ENCODE data around the gene ASPHD2. TPM values are rescaled to one million over a fixed set of nuclear protein-coding genes. Genes with fewer than 3 reads are reported as not detected.

Gene ASPHD2
- total and polyA plus RNA-seq, 10 of the 15 experiments (the other 5 are each of a cell fraction or from before 2014, with no cell fraction given), result 1.6 to 10.6 (median 5.2) TPM

GRCh38 chr22:26418620-26419019 is 10.4 kb upstream of the ASPHD2 start (continued):
- TF ChIP-seq PAX8 (IDR thresholded peaks at IDR 0.05) (no peak), NFXL1 (IDR thresholded peaks at IDR 0.05; ENCODE audit: borderline replicate concordance) (no peak), REST (IDR thresholded peaks at IDR 0.05; ENCODE audit: low read depth, low read length) (no peak), FOXM1 (IDR thresholded peaks at IDR 0.05; ENCODE audit: low read depth, low read length) (no peak), SREBF1 (IDR thresholded peaks at IDR 0.05; ENCODE audit: low read length) (no peak), CHD4 (IDR thresholded peaks at IDR 0.05) (no peak), LARP7 (IDR thresholded peaks at IDR 0.05) (no peak), DPF2 (IDR thresholded peaks at IDR 0.05) (no peak)

GRCh38 chr22:26426924-26427323 is 2.1 kb upstream of the ASPHD2 start:
- Histone ChIP-seq H3K27ac (ENCODE audit: control insufficient read depth, insufficient read depth) (no peak overlapping the region), H2AFZ (ENCODE audit: control insufficient read depth, low read depth, low read length) (no peak overlapping the region), H3K4me2 (ENCODE audit: control insufficient read depth, insufficient read depth) (no peak overlapping the region), H3K4me1 (ENCODE audit: control insufficient read depth, insufficient read depth, low read length) (peaks cover 24% of the 10 kb centered on the region), H3K4me3 (no peak overlapping the region), H4K20me1 (ENCODE audit: control insufficient read depth, insufficient read depth) (no peaks in the 10 kb centered on the region), H3K27me3 (replicated peaks in 1 of 2; ENCODE audit: control insufficient read depth in 2 of 2, insufficient read depth in 2 of 2, low read length in 1 of 2) (no peaks in the 10 kb centered on the region), H3K9ac (ENCODE audit: control insufficient read depth, insufficient read depth, low read length) (no peak overlapping the region), H3K79me2 (ENCODE audit: control insufficient read depth, insufficient read depth, low read length) (peaks cover 17% of the 10 kb centered on the region), H3K36me3 (ENCODE audit: control insufficient read depth in 2 of 2, insufficient read depth in 2 of 2, low read length in 1 of 2) (no peaks in the 10 kb centered on the region), H3K9me3 (replicated peaks; ENCODE audit: control insufficient read depth, insufficient read depth, low read length) (peaks cover 8% of the 10 kb centered on the region; the same call in 2 of the 3 replicates)
- intact Hi-C loops (cut with micrococcal nuclease; ENCODE audit: unreplicated experiment), result no loop called here
- ChIA-PET SMC1A (ENCODE audit: uncharacterized antibody, unreplicated experiment) (no interaction called here), POLR2A (no interaction called here), CTCF (no interaction called here), RAD21 (ENCODE audit: unreplicated experiment) (no interaction called here)
- in situ Hi-C loops (cut with MboI), result no loop called here
- TF ChIP-seq CHD4 (IDR thresholded peaks at IDR 0.05) (no peak), IRF4 (IDR thresholded peaks at IDR 0.05; ENCODE audit: low read depth, low read length) (no peak), MEF2B (IDR thresholded peaks at IDR 0.05; ENCODE audit: partially characterized antibody, poor library complexity, severe bottlenecking) (no peak), JUND (IDR thresholded peaks at IDR 0.05; ENCODE audit: low read depth, low read length) (no peak), NFYB (IDR thresholded peaks at IDR 0.05; ENCODE audit: insufficient read depth, low read depth, low read length) (no peak), GABPA (IDR thresholded peaks at IDR 0.05; ENCODE audit: low read depth) (no peak), YBX1 (IDR thresholded peaks at IDR 0.05) (no peak), ATF7 (IDR thresholded peaks at IDR 0.05; ENCODE audit: low read depth) (no peak), WRNIP1 (IDR thresholded peaks at IDR 0.05; ENCODE audit: borderline replicate concordance, low read depth, low read length) (no peak), SUZ12 (IDR thresholded peaks at IDR 0.05; ENCODE audit: unreplicated experiment) (no peak)
- FAIRE-seq (no peak), DNase-seq (ENCODE audit: low read depth, low spot score) (no peak), ATAC-seq (no peak)
- BruUV-seq (replicated peaks), result no TSS peak
